ENCODE results near the gene PLD1.
"Not testable (repeated sequence)": the region's sequence is repeated elsewhere in the genome, so short reads cannot be mapped to it uniquely, and the experiment has no call there.

Gene PLD1

GRCh38 chr3:171770689-171771620 is 39.3 kb downstream of the PLD1 start:
- DNase-seq (ENCODE audit: low read depth, low spot score) = no peak

- no peak for DNase-seq (ENCODE audit: low read depth, low spot score)
Observed at GRCh38 chr3:171769461-171769860, 40.8 kb downstream of the PLD1 start.

- no peak for DNase-seq (ENCODE audit: low read depth, low spot score)
Observed at GRCh38 chr3:171768986-171769385, 41.3 kb downstream of the PLD1 start.

- no peak for DNase-seq (ENCODE audit: low read depth, low spot score)
Observed at GRCh38 chr3:171768281-171768900, 41.9 kb downstream of the PLD1 start.

GRCh38 chr3:171765511-171765887 is 44.8 kb downstream of the PLD1 start:
- DNase-seq (ENCODE audit: low read depth, low spot score) = no peak

- no peak for DNase-seq (ENCODE audit: low read depth, low spot score)
Observed at GRCh38 chr3:171763392-171763791, 46.9 kb downstream of the PLD1 start.

- DNase-seq (ENCODE audit: low read depth, low spot score) = no peak
Observed at GRCh38 chr3:171760477-171760876, 49.8 kb downstream of the PLD1 start.

- DNase-seq (ENCODE audit: low read depth, low spot score) = no peak
Observed at GRCh38 chr3:171758109-171758508, 52.2 kb downstream of the PLD1 start.

- DNase-seq (ENCODE audit: low read depth, low spot score) = no peak
Observed at GRCh38 chr3:171757361-171758034, 52.8 kb downstream of the PLD1 start.

GRCh38 chr3:171755656-171756055 is 54.6 kb downstream of the PLD1 start:
- DNase-seq (ENCODE audit: low read depth, low spot score) = no peak

GRCh38 chr3:171755015-171755589 is 55.2 kb downstream of the PLD1 start:
- no peak for DNase-seq (ENCODE audit: low read depth, low spot score)

GRCh38 chr3:171753665-171754408 is 56.4 kb downstream of the PLD1 start:
- no peak for DNase-seq (ENCODE audit: low read depth, low spot score)

- DNase-seq (ENCODE audit: low read depth, low spot score) = no peak
Observed at GRCh38 chr3:171753025-171753472, 57.2 kb downstream of the PLD1 start.

GRCh38 chr3:171752329-171752728 is 58.0 kb downstream of the PLD1 start:
- DNase-seq (ENCODE audit: low read depth, low spot score) = no peak

GRCh38 chr3:171749124-171749523 is 61.2 kb downstream of the PLD1 start:
- DNase-seq (ENCODE audit: low read depth, low spot score) = no peak

GRCh38 chr3:171748064-171748924 is 62.0 kb downstream of the PLD1 start:
- no peak for DNase-seq (ENCODE audit: low read depth, low spot score)

- DNase-seq (ENCODE audit: low read depth, low spot score) = no peak
Observed at GRCh38 chr3:171747223-171747920, 62.9 kb downstream of the PLD1 start.

GRCh38 chr3:171746320-171747222 is 63.7 kb downstream of the PLD1 start:
- not testable (repeated sequence) for DNase-seq (ENCODE audit: low read depth, low spot score)
